ENCODE data around the gene PRR15L.

PRR15L gene

DNA sequence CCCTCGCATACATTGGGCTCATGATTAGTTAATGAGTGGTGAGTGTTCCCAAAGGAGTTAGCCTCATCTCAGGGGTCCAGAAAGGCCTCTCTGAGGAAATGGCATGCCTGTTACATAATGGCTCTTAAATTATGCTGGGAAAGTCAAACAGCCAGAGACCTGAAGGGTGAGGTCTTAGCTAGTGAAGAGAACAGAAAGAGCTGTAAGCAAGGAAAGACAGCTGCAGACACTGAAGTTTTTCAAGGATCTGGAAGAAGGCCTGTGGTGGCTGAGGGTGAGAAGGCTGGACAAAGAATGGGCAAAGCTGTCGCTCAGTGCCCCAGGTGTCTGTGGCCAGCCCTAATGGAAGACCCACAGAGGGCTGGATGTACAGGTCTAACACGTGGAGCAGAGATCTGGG lies 51.2 kb downstream of the PRR15L start:
- TF ChIP-seq CTCF (IDR thresholded peaks at IDR 0.05; ENCODE audit: extremely low read depth, missing control alignments): no peak
- no peak for DNase-seq (ENCODE audit: low spot score)

DNA sequence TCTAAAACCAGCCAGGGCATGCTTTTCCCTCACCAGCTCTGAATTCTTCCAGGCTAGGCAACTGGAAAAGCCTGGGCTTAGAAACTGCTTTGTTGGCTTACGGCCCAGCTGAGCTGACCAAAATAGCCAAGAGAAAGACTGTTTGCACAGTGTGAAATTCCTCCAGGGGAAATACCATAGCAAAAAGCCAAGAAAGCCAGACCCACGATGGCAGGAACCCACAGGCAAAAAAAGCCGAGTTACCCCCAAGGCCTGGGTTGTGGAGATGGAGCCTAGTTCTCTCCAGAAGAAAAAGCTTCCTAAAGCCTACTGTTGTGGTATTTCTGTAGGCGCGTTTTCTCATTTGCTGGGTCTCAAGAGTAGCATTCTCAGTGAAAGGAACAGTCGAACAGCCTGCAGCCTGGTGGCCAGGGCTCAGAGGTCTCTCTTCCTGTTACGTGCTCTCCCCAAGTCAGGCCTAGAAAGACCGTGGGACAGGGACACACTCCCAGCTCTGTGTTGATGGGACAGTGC lies 52.4 kb downstream of the PRR15L start:
- no peak for TF ChIP-seq CTCF (IDR thresholded peaks at IDR 0.05; ENCODE audit: extremely low read depth, missing control alignments)
- DNase-seq (ENCODE audit: low spot score): no peak

- DNase-seq (ENCODE audit: low spot score): no peak
- TF ChIP-seq CTCF (IDR thresholded peaks at IDR 0.05; ENCODE audit: extremely low read depth, missing control alignments): no peak
Observed at GRCh38 chr17:47902039-47902744, 55.5 kb downstream of the PRR15L start.

All from GM20000 (cell line).